GM12878 (cell line): ENCODE data around the gene MARS1.

Experiments used
- BHLHE40 ChIP-seq, 2 experiments: fragments of 450-650 bp in 1 of 2; IDR thresholded peaks; 2 replicates each; pipeline ENCODE4 v1.6.1; 2011 to 2017; ENCODE audit warnings: low read depth in 2 of 2, borderline replicate concordance in 1 of 2, improper control_type of control experiment in 1 of 2, low read length in 1 of 2, mild to moderate bottlenecking in 1 of 2
- CEBPB ChIP-seq, 2 experiments: fragments of 150-350 bp in 1 of 2; IDR thresholded peaks; 2 replicates each; pipeline ENCODE4 v1.6.1; 2012 to 2014; ENCODE audit warnings: low read depth in 2 of 2, low read length in 2 of 2, borderline replicate concordance in 1 of 2, inconsistent platforms in 1 of 2
- SMC3 ChIP-seq: IDR thresholded peaks from 2 replicates; pipeline ENCODE4 v1.6.1; 2011; ENCODE audit warnings: low read length, improper control_type of control experiment, borderline replicate concordance
- TCF12 ChIP-seq: IDR thresholded peaks from 2 replicates; pipeline ENCODE4 v1.6.1; 2011; ENCODE audit warnings: low read depth, mild to moderate bottlenecking, low read length
- TF ChIP-seq, protein P1 (sequence below): fragments of 450-650 bp; formaldehyde crosslinking; IDR thresholded peaks from 2 replicates; pipeline ENCODE4 v1.5.0; 2022; ENCODE audit warnings: mild to moderate bottlenecking, missing genetic modification characterization
- TF ChIP-seq, protein P2 (sequence below): fragments of 450-650 bp; formaldehyde crosslinking; IDR thresholded peaks from 2 replicates; pipeline ENCODE4 v1.4.0; 2022; ENCODE audit warnings: mild to moderate bottlenecking, moderate library complexity
- TF ChIP-seq, protein P3 (sequence below), 3 experiments: IDR thresholded peaks in 2 of 3; conservative IDR thresholded peaks in 1 of 3; 2 replicates each; pipeline ENCODE4 v1.5.1; 2011; ENCODE audit warnings: low read depth in 3 of 3, low read length in 3 of 3, mild to moderate bottlenecking in 3 of 3, control low read depth in 2 of 3, moderate library complexity in 2 of 3, inconsistent platforms in 1 of 3, mixed read lengths in 1 of 3; ENCODE audit not compliant: control insufficient read depth in 2 of 3, insufficient read depth in 1 of 3; ENCODE audit errors: extremely low read depth in 1 of 3
- TF ChIP-seq, protein P4 (sequence below): IDR thresholded peaks from 2 replicates; pipeline ENCODE4 v1.6.1; 2012; ENCODE audit warnings: mild to moderate bottlenecking, low read depth, low read length
- TF ChIP-seq, protein P5 (sequence below): fragments of 450-650 bp; IDR thresholded peaks from 2 replicates; pipeline ENCODE4 v1.6.1; 2017; ENCODE audit warnings: mild to moderate bottlenecking

DNA sequence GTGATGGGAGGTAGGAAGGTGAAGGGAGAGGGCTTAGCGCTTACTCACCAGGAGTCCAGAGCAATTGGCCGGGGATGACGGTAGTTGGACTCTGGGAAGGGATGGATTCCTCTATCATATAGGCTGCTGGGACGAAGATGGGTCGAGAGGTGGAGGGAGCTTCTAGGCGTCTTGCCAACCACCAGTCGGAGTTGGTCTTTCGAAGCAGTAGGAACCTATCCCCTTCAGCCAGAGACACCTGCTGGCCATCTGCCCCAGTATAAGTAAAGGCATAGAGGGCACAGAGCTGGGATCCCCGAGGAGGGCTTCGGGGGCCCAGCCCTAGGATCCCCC is 8.9 kb upstream of the MARS1 start:
- TF ChIP-seq, protein P1, sequence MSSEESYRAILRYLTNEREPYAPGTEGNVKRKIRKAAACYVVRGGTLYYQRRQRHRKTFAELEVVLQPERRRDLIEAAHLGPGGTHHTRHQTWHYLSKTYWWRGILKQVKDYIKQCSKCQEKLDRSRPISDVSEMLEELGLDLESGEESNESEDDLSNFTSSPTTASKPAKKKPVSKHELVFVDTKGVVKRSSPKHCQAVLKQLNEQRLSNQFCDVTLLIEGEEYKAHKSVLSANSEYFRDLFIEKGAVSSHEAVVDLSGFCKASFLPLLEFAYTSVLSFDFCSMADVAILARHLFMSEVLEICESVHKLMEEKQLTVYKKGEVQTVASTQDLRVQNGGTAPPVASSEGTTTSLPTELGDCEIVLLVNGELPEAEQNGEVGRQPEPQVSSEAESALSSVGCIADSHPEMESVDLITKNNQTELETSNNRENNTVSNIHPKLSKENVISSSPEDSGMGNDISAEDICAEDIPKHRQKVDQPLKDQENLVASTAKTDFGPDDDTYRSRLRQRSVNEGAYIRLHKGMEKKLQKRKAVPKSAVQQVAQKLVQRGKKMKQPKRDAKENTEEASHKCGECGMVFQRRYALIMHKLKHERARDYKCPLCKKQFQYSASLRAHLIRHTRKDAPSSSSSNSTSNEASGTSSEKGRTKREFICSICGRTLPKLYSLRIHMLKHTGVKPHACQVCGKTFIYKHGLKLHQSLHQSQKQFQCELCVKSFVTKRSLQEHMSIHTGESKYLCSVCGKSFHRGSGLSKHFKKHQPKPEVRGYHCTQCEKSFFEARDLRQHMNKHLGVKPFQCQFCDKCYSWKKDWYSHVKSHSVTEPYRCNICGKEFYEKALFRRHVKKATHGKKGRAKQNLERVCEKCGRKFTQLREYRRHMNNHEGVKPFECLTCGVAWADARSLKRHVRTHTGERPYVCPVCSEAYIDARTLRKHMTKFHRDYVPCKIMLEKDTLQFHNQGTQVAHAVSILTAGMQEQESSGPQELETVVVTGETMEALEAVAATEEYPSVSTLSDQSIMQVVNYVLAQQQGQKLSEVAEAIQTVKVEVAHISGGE, result no peak
- TF ChIP-seq, protein P2, sequence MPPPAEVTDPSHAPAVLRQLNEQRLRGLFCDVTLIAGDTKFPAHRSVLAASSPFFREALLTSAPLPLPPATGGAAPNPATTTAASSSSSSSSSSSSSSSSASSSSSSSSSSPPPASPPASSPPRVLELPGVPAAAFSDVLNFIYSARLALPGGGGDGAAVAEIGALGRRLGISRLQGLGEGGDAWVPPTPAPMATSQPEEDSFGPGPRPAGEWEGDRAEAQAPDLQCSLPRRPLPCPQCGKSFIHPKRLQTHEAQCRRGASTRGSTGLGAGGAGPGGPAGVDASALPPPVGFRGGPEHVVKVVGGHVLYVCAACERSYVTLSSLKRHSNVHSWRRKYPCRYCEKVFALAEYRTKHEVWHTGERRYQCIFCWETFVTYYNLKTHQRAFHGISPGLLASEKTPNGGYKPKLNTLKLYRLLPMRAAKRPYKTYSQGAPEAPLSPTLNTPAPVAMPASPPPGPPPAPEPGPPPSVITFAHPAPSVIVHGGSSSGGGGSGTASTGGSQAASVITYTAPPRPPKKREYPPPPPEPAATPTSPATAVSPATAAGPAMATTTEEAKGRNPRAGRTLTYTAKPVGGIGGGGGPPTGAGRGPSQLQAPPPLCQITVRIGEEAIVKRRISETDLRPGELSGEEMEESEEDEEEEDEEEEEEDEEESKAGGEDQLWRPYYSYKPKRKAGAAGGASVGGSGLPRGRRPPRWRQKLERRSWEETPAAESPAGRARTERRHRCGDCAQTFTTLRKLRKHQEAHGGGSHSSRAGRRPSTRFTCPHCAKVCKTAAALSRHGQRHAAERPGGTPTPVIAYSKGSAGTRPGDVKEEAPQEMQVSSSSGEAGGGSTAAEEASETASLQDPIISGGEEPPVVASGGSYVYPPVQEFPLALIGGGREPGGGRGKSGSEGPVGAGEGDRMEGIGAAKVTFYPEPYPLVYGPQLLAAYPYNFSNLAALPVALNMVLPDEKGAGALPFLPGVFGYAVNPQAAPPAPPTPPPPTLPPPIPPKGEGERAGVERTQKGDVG, result no peak
- TF ChIP-seq, protein P3, sequence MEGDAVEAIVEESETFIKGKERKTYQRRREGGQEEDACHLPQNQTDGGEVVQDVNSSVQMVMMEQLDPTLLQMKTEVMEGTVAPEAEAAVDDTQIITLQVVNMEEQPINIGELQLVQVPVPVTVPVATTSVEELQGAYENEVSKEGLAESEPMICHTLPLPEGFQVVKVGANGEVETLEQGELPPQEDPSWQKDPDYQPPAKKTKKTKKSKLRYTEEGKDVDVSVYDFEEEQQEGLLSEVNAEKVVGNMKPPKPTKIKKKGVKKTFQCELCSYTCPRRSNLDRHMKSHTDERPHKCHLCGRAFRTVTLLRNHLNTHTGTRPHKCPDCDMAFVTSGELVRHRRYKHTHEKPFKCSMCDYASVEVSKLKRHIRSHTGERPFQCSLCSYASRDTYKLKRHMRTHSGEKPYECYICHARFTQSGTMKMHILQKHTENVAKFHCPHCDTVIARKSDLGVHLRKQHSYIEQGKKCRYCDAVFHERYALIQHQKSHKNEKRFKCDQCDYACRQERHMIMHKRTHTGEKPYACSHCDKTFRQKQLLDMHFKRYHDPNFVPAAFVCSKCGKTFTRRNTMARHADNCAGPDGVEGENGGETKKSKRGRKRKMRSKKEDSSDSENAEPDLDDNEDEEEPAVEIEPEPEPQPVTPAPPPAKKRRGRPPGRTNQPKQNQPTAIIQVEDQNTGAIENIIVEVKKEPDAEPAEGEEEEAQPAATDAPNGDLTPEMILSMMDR (IDR thresholded peaks at IDR 0.05 in 2 of 3, conservative IDR thresholded peaks at IDR 0.05 in 1 of 3; ENCODE audit: control insufficient read depth in 2 of 3, extremely low read depth in 1 of 3, insufficient read depth in 1 of 3, low read depth in 3 of 3, low read length in 3 of 3), result no peak
- TF ChIP-seq, protein P4, sequence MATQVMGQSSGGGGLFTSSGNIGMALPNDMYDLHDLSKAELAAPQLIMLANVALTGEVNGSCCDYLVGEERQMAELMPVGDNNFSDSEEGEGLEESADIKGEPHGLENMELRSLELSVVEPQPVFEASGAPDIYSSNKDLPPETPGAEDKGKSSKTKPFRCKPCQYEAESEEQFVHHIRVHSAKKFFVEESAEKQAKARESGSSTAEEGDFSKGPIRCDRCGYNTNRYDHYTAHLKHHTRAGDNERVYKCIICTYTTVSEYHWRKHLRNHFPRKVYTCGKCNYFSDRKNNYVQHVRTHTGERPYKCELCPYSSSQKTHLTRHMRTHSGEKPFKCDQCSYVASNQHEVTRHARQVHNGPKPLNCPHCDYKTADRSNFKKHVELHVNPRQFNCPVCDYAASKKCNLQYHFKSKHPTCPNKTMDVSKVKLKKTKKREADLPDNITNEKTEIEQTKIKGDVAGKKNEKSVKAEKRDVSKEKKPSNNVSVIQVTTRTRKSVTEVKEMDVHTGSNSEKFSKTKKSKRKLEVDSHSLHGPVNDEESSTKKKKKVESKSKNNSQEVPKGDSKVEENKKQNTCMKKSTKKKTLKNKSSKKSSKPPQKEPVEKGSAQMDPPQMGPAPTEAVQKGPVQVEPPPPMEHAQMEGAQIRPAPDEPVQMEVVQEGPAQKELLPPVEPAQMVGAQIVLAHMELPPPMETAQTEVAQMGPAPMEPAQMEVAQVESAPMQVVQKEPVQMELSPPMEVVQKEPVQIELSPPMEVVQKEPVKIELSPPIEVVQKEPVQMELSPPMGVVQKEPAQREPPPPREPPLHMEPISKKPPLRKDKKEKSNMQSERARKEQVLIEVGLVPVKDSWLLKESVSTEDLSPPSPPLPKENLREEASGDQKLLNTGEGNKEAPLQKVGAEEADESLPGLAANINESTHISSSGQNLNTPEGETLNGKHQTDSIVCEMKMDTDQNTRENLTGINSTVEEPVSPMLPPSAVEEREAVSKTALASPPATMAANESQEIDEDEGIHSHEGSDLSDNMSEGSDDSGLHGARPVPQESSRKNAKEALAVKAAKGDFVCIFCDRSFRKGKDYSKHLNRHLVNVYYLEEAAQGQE, result no peak
- TF ChIP-seq, protein P5, sequence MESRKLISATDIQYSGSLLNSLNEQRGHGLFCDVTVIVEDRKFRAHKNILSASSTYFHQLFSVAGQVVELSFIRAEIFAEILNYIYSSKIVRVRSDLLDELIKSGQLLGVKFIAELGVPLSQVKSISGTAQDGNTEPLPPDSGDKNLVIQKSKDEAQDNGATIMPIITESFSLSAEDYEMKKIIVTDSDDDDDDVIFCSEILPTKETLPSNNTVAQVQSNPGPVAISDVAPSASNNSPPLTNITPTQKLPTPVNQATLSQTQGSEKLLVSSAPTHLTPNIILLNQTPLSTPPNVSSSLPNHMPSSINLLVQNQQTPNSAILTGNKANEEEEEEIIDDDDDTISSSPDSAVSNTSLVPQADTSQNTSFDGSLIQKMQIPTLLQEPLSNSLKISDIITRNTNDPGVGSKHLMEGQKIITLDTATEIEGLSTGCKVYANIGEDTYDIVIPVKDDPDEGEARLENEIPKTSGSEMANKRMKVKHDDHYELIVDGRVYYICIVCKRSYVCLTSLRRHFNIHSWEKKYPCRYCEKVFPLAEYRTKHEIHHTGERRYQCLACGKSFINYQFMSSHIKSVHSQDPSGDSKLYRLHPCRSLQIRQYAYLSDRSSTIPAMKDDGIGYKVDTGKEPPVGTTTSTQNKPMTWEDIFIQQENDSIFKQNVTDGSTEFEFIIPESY, result no peak
- TF ChIP-seq BHLHE40 (IDR thresholded peaks at IDR 0.05; ENCODE audit: borderline replicate concordance in 1 of 2, low read depth in 2 of 2, low read length in 1 of 2) (no peak), TCF12 (no peak), SMC3 (no peak), CEBPB (IDR thresholded peaks at IDR 0.05; ENCODE audit: borderline replicate concordance in 1 of 2, low read depth in 2 of 2, low read length in 2 of 2) (no peak)
